Measurements from ENCODE around the gene NEK6. TPM values are rescaled to one million over a fixed set of nuclear protein-coding genes. Genes with fewer than 3 reads are reported as not detected.

NEK6 gene
- total and polyA plus RNA-seq, 8 donors: 38.4 to 132 (median 45.0) TPM

- Histone ChIP-seq H3K9me3 (no peaks in the 10 kb centered on the region), H3K4me3 (no peak overlapping the region), H3K4me1 (peaks cover 43 to 97% of the 10 kb centered on the region in 2 donors), H3K36me3 (no peaks in the 10 kb centered on the region), H3K27me3 (no peaks in the 10 kb centered on the region), H3K27ac (peak overlapping the region in 1 of 2 donors; percentile 30)
- TF ChIP-seq CTCF (IDR thresholded peaks at IDR 0.05): no peak
- ATAC-seq (no peak), DNase-seq (no peak)
- intact Hi-C loops (cut with DNase I): no loop called here
These were observed 20.3 kb downstream of the NEK6 start for GRCh38 chr9:124278054-124278540.

DNA sequence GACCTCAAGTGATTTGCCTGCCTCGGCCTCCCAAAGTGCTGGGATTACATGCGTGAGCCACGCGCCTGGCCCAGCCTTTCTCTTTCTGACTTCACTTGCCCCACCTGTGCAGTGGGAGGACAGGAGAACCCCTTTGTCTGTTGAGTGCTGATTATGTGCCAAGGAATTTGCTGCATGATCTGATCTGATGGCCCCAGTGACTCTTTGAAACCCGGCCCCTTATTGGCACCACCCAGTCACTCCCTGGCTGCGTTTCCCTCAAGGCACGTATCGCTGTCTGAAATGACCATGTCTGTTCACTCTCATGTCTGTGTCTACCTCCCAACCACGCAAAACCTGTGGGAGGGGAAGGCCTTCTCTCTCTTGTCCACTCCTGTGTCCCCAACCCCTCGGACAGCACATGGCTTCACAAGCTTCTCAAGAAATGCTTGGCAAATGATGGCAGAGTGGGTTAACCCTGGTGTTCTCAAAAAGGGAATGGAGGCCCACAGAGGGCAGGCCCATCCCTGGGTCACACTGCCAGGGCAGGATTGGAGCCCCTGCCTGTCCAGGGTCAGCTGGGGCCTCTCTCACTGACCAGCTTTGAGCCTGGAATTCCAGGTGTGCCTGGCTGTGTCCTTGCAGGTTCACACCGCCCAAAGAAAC, 21.9 kb downstream of the NEK6 start:
- H3K4me3 ChIP-seq: no peak overlapping the region
- no peaks in the 10 kb centered on the region for H3K36me3 ChIP-seq
- no peak for TF ChIP-seq CTCF (IDR thresholded peaks at IDR 0.05)
- H3K27me3 ChIP-seq: no peaks in the 10 kb centered on the region
- peak overlapping the region; percentile 90 to 91 for H3K27ac ChIP-seq
- intact Hi-C loops (cut with DNase I): no loop called here
- DNase-seq: no peak
- H3K9me3 ChIP-seq: no peaks in the 10 kb centered on the region
- peaks cover 53 to 97% of the 10 kb centered on the region in 2 donors for H3K4me1 ChIP-seq
- ATAC-seq: no peak

DNA sequence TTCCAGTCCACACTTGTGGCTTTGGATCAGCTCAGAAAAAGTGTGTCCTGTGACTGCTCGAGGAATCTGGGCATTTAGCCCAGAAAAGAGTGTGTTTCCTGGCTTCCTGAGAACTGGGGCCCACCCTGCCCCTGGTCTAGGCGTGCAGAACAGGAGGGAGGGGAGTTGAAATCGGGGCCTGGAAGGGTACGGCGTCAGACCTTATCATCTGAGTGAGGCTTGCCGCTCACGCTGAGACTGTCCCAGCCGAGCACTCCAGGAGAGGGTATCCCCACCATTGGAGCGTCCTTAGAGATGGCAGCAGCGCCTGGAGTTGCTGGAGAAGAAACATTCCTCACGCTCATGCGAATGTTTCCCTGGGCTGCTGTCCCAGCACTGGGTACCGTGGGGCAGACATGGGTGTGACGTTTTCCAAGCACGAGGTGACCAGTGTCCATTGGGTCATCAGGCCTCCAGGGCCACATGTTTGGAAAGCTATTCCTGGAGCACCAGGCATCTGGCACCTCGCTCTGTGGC, 22.5 kb downstream of the NEK6 start:
- peaks cover 58 to 99% of the 10 kb centered on the region in 2 donors for H3K4me1 ChIP-seq
- ATAC-seq: peak; percentile 66
- intact Hi-C loops (cut with DNase I): no loop called here
- no peaks in the 10 kb centered on the region for H3K27me3 ChIP-seq
- TF ChIP-seq CTCF (IDR thresholded peaks at IDR 0.05): no peak
- H3K27ac ChIP-seq: peak overlapping the region; percentile 90 to 91
- H3K4me3 ChIP-seq: no peak overlapping the region
- peak in 3 of 4 donors; percentile 74 to 93 (median 80) for DNase-seq
- no peaks in the 10 kb centered on the region for H3K36me3 ChIP-seq
- no peaks in the 10 kb centered on the region for H3K9me3 ChIP-seq

- no peak for DNase-seq
- ATAC-seq: no peak
- peak overlapping the region; percentile 90 to 91 for H3K27ac ChIP-seq
- no peaks in the 10 kb centered on the region for H3K27me3 ChIP-seq
- H3K9me3 ChIP-seq: no peaks in the 10 kb centered on the region
- H3K4me3 ChIP-seq: no peak overlapping the region
- TF ChIP-seq CTCF (IDR thresholded peaks at IDR 0.05): no peak
- H3K36me3 ChIP-seq: peaks cover 0 to 3% of the 10 kb centered on the region in 2 donors
- H3K4me1 ChIP-seq: peaks cover 74 to 100% of the 10 kb centered on the region in 2 donors
- intact Hi-C loops (cut with DNase I): no loop called here
These were observed 24.2 kb downstream of the NEK6 start for GRCh38 chr9:124281931-124282371.

DNA sequence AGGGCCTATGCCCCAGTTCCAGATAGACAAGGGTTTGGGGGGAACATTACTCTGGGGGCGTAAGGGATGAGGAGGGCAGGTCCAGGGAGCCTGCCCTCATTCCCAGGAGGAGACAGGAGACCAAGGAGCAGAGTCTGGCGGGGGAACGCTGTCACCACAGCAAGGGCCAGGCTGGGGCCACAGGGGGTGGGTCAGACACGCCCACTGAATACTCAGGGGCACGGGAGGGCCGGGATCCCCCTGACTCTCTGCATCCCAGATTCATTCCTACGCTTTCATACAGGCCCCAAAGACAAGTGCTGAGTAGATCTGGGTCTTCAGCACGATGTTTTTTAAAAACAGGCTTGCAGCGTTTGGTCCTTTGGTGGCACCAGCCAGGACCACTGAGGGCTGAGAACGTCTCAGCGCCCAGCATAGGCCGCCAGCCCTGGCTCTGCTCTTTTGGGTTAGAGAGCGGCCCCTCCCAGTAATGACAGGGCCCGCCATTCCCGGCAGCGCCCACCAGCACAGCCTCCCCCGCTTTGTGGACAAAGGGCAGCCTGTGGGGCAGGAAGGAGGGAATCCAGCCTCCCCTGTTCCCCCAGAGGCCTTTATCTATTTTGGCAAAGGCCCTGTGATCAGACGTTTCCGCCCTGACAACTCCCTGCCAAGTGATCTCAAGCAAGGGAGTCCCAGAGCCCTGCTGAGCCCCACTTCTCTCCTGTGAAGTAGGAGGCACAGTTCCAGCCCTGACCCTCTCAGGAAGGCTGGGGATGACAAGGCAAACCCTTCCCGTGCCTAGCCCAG, 24.9 kb downstream of the NEK6 start:
- DNase-seq (peak in 2 of 4 donors; percentile 58 to 85), ATAC-seq (peak; percentile 5)
- Histone ChIP-seq H3K27ac (peak overlapping the region; percentile 90 to 91), H3K36me3 (peaks cover 0 to 6% of the 10 kb centered on the region in 2 donors), H3K27me3 (no peaks in the 10 kb centered on the region), H3K4me3 (no peak overlapping the region), H3K9me3 (no peaks in the 10 kb centered on the region), H3K4me1 (peaks cover 77 to 100% of the 10 kb centered on the region in 2 donors)
- TF ChIP-seq CTCF (IDR thresholded peaks at IDR 0.05): no peak
- intact Hi-C loops (cut with DNase I): no loop called here

Data from left lung (tissue), 10 donors.